GM12872 (cell line): Measurements from ENCODE around the gene C2orf76.

Experiments used
- TF ChIP-seq, protein P1 (sequence below): IDR thresholded peaks from 3 replicates; pipeline ENCODE4 v1.5.1; 2011; ENCODE audit warnings: low read depth, mild to moderate bottlenecking, low read length, moderate library complexity; ENCODE audit not compliant: insufficient read depth

The C2orf76 gene

GRCh38 chr2:119360423-119360966, 6.1 kb downstream of the C2orf76 start:
- TF ChIP-seq, protein P1, sequence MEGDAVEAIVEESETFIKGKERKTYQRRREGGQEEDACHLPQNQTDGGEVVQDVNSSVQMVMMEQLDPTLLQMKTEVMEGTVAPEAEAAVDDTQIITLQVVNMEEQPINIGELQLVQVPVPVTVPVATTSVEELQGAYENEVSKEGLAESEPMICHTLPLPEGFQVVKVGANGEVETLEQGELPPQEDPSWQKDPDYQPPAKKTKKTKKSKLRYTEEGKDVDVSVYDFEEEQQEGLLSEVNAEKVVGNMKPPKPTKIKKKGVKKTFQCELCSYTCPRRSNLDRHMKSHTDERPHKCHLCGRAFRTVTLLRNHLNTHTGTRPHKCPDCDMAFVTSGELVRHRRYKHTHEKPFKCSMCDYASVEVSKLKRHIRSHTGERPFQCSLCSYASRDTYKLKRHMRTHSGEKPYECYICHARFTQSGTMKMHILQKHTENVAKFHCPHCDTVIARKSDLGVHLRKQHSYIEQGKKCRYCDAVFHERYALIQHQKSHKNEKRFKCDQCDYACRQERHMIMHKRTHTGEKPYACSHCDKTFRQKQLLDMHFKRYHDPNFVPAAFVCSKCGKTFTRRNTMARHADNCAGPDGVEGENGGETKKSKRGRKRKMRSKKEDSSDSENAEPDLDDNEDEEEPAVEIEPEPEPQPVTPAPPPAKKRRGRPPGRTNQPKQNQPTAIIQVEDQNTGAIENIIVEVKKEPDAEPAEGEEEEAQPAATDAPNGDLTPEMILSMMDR = no peak

DNA sequence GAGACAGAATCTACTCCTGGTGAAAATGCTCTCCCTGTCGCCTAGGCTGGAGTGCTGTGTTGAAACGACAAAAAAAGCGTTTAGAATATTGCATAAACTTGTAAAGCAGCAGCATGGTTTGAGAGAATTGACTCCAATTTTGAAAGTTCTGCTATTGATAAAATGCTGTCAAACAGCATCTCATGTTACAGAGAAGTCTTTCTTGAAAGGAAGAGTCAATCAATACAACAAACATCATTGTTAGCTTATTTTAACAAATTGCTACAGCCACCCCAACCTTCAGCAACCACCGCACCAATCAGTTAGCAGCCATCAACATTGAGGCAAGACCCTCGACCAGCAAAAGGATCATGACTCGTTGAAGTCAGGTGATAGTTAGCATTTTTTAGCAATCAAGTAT, 6.9 kb downstream of the C2orf76 start:
- TF ChIP-seq, protein P1 = no peak

DNA sequence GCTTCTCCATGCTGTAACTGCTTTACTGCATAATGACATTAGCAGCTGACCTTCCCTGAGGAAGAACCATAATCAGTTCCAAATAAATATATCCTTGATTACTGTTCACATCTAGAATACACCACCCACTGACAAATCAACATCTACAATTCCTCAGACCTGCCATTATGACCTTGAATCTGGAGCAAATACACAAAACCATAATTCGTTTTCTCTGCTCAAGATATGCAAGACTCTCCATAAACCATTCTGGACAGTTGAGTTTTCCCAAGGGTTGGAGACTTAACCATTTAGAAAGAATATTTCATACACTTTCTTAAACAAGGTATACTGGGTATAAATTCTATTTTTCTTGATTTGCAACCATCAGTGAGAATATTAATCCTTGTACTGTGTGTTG, 11.8 kb downstream of the C2orf76 start:
- TF ChIP-seq, protein P1 = no peak

- TF ChIP-seq, protein P1 = no peak
Observed at GRCh38 chr2:119352357-119352756, 14.3 kb downstream of the C2orf76 start.

- TF ChIP-seq, protein P1 = no peak
Observed at GRCh38 chr2:119350311-119350998, 16.2 kb downstream of the C2orf76 start.

DNA sequence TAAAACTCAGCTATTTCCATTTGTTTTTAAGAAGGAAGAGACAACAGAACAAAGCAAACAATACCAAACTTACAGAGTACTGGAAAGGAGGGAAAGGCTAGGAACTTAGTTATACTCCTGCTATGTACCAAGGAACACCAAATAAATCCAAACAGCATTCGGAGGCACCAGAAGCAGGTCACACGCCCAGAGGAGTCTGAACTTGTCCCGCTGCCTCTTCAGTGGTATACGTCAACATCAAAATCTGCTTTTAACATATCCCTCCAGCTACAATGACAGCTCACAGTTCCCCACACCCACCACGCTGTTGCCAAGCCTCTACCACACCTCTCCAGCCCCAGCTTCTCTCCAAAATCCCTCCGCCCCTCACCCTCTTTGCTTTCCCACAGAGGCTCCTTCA, 17.3 kb downstream of the C2orf76 start:
- TF ChIP-seq, protein P1 = no peak

- TF ChIP-seq, protein P1 = no peak
Observed at GRCh38 chr2:119341684-119342083, 24.9 kb downstream of the C2orf76 start.

DNA sequence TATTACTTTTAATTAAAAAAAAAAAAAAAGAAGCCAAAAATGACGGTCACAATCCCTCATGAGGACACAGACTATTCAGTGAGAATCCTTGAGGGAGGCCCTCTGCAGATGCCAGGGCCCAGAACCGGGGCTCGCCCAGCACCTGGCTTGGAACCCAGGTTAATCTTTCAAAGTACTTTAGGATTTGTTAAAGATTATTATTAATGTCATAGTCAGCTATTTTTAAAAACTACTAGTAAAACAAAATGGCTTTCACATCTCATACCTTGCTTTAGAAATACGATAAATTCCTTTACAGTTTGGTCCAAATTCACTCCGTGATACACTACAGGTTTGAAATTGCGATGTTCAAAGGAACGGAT, 27.1 kb downstream of the C2orf76 start:
- TF ChIP-seq, protein P1 = no peak
